CD14-positive monocyte (primary cell): Measurements from ENCODE around the gene PLXDC2. TPM values are rescaled to one million over a fixed set of nuclear protein-coding genes. Genes with fewer than 3 reads are reported as not detected.

Experiments used
- DNase-seq, 3 donors: peaks; one replicate each; pipeline ENCODE4 v3.0.0-alpha.2; 2011 to 2022
- H2AFZ ChIP-seq: 2 replicates; pipeline ENCODE4 v1.6.0; 2012; ENCODE audit warnings: mild to moderate bottlenecking, low read depth, low read length, inconsistent platforms; ENCODE audit not compliant: insufficient read depth, poor library complexity, severe bottlenecking
- H3K27ac ChIP-seq, 2 donors: 1 replicate in 1 of 2; 2 replicates in 1 of 2; pipeline ENCODE4 v1.5.1; 2012 to 2013; ENCODE audit warnings: low read length in 2 of 2, control low read depth in 1 of 2, inconsistent platforms in 1 of 2, low read depth in 1 of 2, mild to moderate bottlenecking in 1 of 2
- H3K27me3 ChIP-seq, 2 donors: one replicate each; pipeline versions ENCODE4 v1.6.0 to v1.6.1; 2011 to 2013; ENCODE audit warnings: low read length in 2 of 2; ENCODE audit not compliant: control insufficient read depth in 2 of 2, insufficient read depth in 2 of 2
- H3K36me3 ChIP-seq, 2 donors: replicated peaks in 1 of 2; 1 replicate in 1 of 2; 2 replicates in 1 of 2; pipeline versions ENCODE4 v1.5.1 to v1.6.1; 2012 to 2013; ENCODE audit warnings: low read length in 2 of 2, control low read depth in 1 of 2, inconsistent platforms in 1 of 2, mild to moderate bottlenecking in 1 of 2; ENCODE audit not compliant: insufficient read depth in 2 of 2, control insufficient read depth in 1 of 2
- H3K4me1 ChIP-seq, 2 donors: 1 replicate in 1 of 2; 2 replicates in 1 of 2; pipeline versions ENCODE4 v1.5.1 to v1.6.1; 2012 to 2013; ENCODE audit warnings: low read length in 2 of 2, control low read depth in 1 of 2, inconsistent platforms in 1 of 2, mild to moderate bottlenecking in 1 of 2, moderate library complexity in 1 of 2; ENCODE audit not compliant: insufficient read depth in 2 of 2, control insufficient read depth in 1 of 2
- H3K4me2 ChIP-seq: replicated peaks from 2 replicates; pipeline ENCODE3; 2012; ENCODE audit warnings: low read length, moderate library complexity, mild to moderate bottlenecking; ENCODE audit not compliant: poor library complexity, severe bottlenecking; ENCODE audit errors: extremely low read depth
- H3K4me3 ChIP-seq, 3 experiments: fragments of 200-600 bp in 1 of 3; sonication (generic) in 1 of 3; replicated peaks in 1 of 3; 1 replicate in 2 of 3; 2 replicates in 1 of 3; pipeline ENCODE4 v1.5.1; 2011 to 2013; ENCODE audit warnings: low read length in 3 of 3, mild to moderate bottlenecking in 3 of 3, control low read depth in 2 of 3, low read depth in 2 of 3, inconsistent platforms in 1 of 3, moderate library complexity in 1 of 3
- H3K79me2 ChIP-seq: 2 replicates; pipeline ENCODE4 v1.6.0; 2012; ENCODE audit warnings: mild to moderate bottlenecking, control low read depth, inconsistent platforms, low read length, moderate library complexity; ENCODE audit not compliant: insufficient read depth
- H3K9ac ChIP-seq: 2 replicates; pipeline ENCODE4 v1.6.0; 2017; ENCODE audit warnings: low read length, mild to moderate bottlenecking; ENCODE audit not compliant: insufficient read depth, poor library complexity, severe bottlenecking
- H3K9me3 ChIP-seq, 2 donors: replicated peaks in 1 of 2; 1 replicate in 1 of 2; 2 replicates in 1 of 2; pipeline versions ENCODE4 v1.5.1 to v1.6.1; 2012 to 2013; ENCODE audit warnings: low read length in 2 of 2, control low read depth in 1 of 2; ENCODE audit not compliant: control insufficient read depth in 1 of 2, insufficient read depth in 1 of 2
- H4K20me1 ChIP-seq: 2 replicates; pipeline ENCODE4 v1.6.0; 2012; ENCODE audit warnings: mild to moderate bottlenecking, low read length, control low read depth, moderate library complexity; ENCODE audit not compliant: insufficient read depth
- H3K27ac Mint-ChIP-seq, 7 donors: one replicate each; pipeline ENCODE4 v1.8.0; 2020; ENCODE audit warnings: mild to moderate bottlenecking in 7 of 7, mixed read lengths in 7 of 7, moderate library complexity in 6 of 7, inconsistent platforms in 2 of 7
- H3K27me3 Mint-ChIP-seq, 3 donors: one replicate each; pipeline ENCODE4 v1.8.0; 2021 to 2022; ENCODE audit warnings: low read depth in 3 of 3, mild to moderate bottlenecking in 3 of 3, mixed read lengths in 3 of 3, moderate library complexity in 3 of 3, inconsistent platforms in 1 of 3
- H3K36me3 Mint-ChIP-seq, 2 donors: one replicate each; pipeline ENCODE4 v1.8.0; 2020; ENCODE audit warnings: mixed read lengths in 2 of 2, inconsistent platforms in 1 of 2, mild to moderate bottlenecking in 1 of 2
- H3K4me1 Mint-ChIP-seq: one replicate; pipeline ENCODE4 v1.8.0; 2020; ENCODE audit warnings: mild to moderate bottlenecking, mixed read lengths
- H3K4me3 Mint-ChIP-seq, 2 donors: one replicate each; pipeline ENCODE4 v1.8.0; 2020; ENCODE audit warnings: mild to moderate bottlenecking in 2 of 2, mixed read lengths in 2 of 2, moderate library complexity in 1 of 2
- H3K9me3 Mint-ChIP-seq, 7 donors: one replicate each; pipeline ENCODE4 v1.8.0; 2020 to 2022; ENCODE audit warnings: mixed read lengths in 7 of 7, mild to moderate bottlenecking in 6 of 7, moderate library complexity in 6 of 7, inconsistent platforms in 2 of 7
- WGBS: methylation state at CpG from one replicate; pipeline ENCODE4 v1.1.5; 2013; ENCODE audit warnings: missing lambda C conversion rate; ENCODE audit not compliant: insufficient coverage; 5-methylcytosine and 5-hydroxymethylcytosine counted together
- intact Hi-C, 2 donors: fragments of 100-400 bp; cut with micrococcal nuclease; formaldehyde crosslinking; loops; one replicate each; pipeline versions ENCODE4 v1.15.0 to v1.15.1; 2023
- polyA plus RNA-seq, 3 donors: library from polyadenylated mRNA; depleted of rRNA in 1 of 3; unstranded in 2 of 3; stranded (reverse) in 1 of 3; fragments of 300-500 nt in 2 of 3; fragments of >200 nt in 1 of 3; fragmentation: Illumina TruSeq in 2 of 3; gene quantifications; 1 replicate in 2 of 3; 2 replicates in 1 of 3; pipeline ENCODE4 v1.2.3, GENCODE V29; 2012 to 2021
- TF ChIP-seq, protein P1 (sequence below): fragments of 200-600 bp; IDR thresholded peaks from one replicate; pipeline ENCODE4 v1.8.0; 2022; ENCODE audit warnings: antibody characterized with exemption, mild to moderate bottlenecking

The PLXDC2 gene
- polyA plus RNA-seq, 3 donors, result 37.5 to 128 (median 93.6) TPM

DNA sequence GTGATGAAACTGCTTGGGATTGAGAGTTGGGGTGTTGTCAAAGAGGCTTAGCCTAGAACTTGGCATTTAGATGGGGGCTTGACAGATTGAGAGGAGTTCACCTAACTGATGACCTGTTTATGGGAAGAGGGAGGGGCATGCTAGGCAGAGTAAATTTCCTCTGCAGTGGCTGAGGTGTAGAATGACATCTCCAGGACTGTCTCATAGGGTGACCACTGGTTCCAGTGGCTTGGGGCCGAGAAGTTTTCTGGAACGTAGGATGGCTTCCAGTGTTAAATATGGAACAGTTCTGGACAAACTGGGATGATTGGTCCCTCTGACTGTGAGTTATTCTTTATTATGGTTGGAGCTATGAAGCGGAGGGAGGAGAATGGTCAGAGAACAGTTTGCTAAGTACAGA is 186.4 kb downstream of the PLXDC2 start:
- peak overlapping the region; percentile 93 to 99 (median 98) for H3K27ac Mint-ChIP-seq
- no peak overlapping the region for H3K4me3 Mint-ChIP-seq
- Histone ChIP-seq H3K9me3 (no peaks in the 10 kb centered on the region), H3K9ac (no peak overlapping the region), H3K4me2 (no peak overlapping the region), H3K4me1 (peaks cover 48 to 68% of the 10 kb centered on the region in 2 donors), H3K4me3 (no peak overlapping the region), H3K27me3 (no peaks in the 10 kb centered on the region), H4K20me1 (peaks cover 5% of the 10 kb centered on the region), H3K79me2 (peaks cover 84% of the 10 kb centered on the region), H2AFZ (no peak overlapping the region), H3K36me3 (peaks cover 0 to 7% of the 10 kb centered on the region in 2 donors), H3K27ac (peak overlapping the region; percentile 97 to 100)
- peaks cover 40 to 42% of the 10 kb centered on the region in 2 donors for H3K36me3 Mint-ChIP-seq
- intact Hi-C loops, result loop anchor here (5.0 to 10.0 kb wide), 3 partner anchors 175 to 1348 kb away; partner anchors contain the start of genes ARL5B (in 1 of the 2), NSUN6 (in 1 of the 2) and PLXDC2 (in 1 of the 2)
- TF ChIP-seq, protein P1, sequence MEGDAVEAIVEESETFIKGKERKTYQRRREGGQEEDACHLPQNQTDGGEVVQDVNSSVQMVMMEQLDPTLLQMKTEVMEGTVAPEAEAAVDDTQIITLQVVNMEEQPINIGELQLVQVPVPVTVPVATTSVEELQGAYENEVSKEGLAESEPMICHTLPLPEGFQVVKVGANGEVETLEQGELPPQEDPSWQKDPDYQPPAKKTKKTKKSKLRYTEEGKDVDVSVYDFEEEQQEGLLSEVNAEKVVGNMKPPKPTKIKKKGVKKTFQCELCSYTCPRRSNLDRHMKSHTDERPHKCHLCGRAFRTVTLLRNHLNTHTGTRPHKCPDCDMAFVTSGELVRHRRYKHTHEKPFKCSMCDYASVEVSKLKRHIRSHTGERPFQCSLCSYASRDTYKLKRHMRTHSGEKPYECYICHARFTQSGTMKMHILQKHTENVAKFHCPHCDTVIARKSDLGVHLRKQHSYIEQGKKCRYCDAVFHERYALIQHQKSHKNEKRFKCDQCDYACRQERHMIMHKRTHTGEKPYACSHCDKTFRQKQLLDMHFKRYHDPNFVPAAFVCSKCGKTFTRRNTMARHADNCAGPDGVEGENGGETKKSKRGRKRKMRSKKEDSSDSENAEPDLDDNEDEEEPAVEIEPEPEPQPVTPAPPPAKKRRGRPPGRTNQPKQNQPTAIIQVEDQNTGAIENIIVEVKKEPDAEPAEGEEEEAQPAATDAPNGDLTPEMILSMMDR, result no peak
- H3K27me3 Mint-ChIP-seq, result no peaks in the 10 kb centered on the region
- DNase-seq, result no peak
- 89% methylated on average over 2 of the region's 3 CpGs for WGBS
- peaks cover 69% of the 10 kb centered on the region for H3K4me1 Mint-ChIP-seq
- H3K9me3 Mint-ChIP-seq, result peaks cover 0 to 5% (median 0%) of the 10 kb centered on the region in 7 donors

DNA sequence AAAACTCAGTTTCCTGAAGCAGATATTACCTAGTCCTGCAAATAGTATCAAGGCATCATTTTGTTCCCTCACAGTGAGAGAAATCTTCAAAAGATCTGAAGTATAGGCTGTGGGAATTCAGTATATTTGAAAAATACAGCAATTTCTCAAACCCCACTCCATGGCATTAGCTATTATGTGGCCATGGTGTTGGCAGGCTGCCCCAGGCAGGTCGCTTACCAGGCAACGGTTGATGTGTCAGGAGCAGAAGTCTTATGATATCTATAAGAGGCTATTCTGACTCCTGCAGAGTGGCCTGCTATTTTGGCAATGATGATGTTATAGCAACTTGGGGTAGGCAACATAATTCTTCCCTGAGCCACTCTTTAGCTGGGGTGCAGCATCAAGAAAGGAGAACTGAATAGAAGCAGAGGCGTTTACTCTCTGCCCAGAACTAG is 187.9 kb downstream of the PLXDC2 start:
- Histone ChIP-seq H3K27me3 (no peaks in the 10 kb centered on the region), H3K4me1 (peaks cover 56 to 75% of the 10 kb centered on the region in 2 donors), H2AFZ (no peak overlapping the region), H3K4me3 (peak overlapping the region in 2 of 3 experiments; percentile 25 to 47), H3K36me3 (peaks cover 7% of the 10 kb centered on the region in 2 donors), H4K20me1 (no peaks in the 10 kb centered on the region), H3K9me3 (no peaks in the 10 kb centered on the region), H3K27ac (peak overlapping the region; percentile 97 to 100), H3K9ac (peak overlapping the region; percentile 80), H3K79me2 (peaks cover 84% of the 10 kb centered on the region), H3K4me2 (peak overlapping the region; percentile 59)
- H3K36me3 Mint-ChIP-seq, result peaks cover 41 to 50% of the 10 kb centered on the region in 2 donors
- intact Hi-C loops, result loop anchor here (2.0 to 10.0 kb wide), 4 partner anchors 125 to 1349 kb away; partner anchors contain the start of genes ARL5B (in 1 of the 2), NSUN6 (in 1 of the 2) and PLXDC2 (in 1 of the 2)
- WGBS, result 0% methylated on average over 2 of the region's 3 CpGs
- TF ChIP-seq, protein P1, result no peak
- H3K4me1 Mint-ChIP-seq, result peaks cover 72% of the 10 kb centered on the region
- no peaks in the 10 kb centered on the region for H3K27me3 Mint-ChIP-seq
- peak; percentile 90 to 92 (median 91) for DNase-seq
- H3K27ac Mint-ChIP-seq, result peak overlapping the region; percentile 93 to 99 (median 98)
- peaks cover 0 to 9% (median 4%) of the 10 kb centered on the region in 7 donors for H3K9me3 Mint-ChIP-seq
- H3K4me3 Mint-ChIP-seq, result peak overlapping the region; percentile 27 to 66
